EH (cell line): ENCODE measurements around the gene ZNF576.
"Not testable (repeated sequence)": the region's sequence is repeated elsewhere in the genome, so short reads cannot be mapped to it uniquely, and the experiment has no call there.

Experiments
- DNase-seq: peaks from one replicate; pipeline ENCODE4 v3.0.0-alpha.2; 2015; ENCODE audit warnings: low read depth

Gene ZNF576

GRCh38 chr19:43626838-43627237 lies 30.4 kb downstream of the ZNF576 start:
- DNase-seq: no peak

- no peak for DNase-seq
These were observed 32.4 kb downstream of the ZNF576 start for GRCh38 chr19:43628646-43629326.

- no peak for DNase-seq
These were observed 35.1 kb downstream of the ZNF576 start for GRCh38 chr19:43631491-43631890.

- no peak for DNase-seq
These were observed 37.1 kb downstream of the ZNF576 start for GRCh38 chr19:43633520-43633919.

- DNase-seq: no peak
These were observed 37.7 kb downstream of the ZNF576 start for GRCh38 chr19:43634068-43634467.

- no peak for DNase-seq
These were observed 38.1 kb downstream of the ZNF576 start for GRCh38 chr19:43634506-43634871.

- DNase-seq: no peak
These were observed 38.6 kb downstream of the ZNF576 start for GRCh38 chr19:43634872-43635560.

DNA sequence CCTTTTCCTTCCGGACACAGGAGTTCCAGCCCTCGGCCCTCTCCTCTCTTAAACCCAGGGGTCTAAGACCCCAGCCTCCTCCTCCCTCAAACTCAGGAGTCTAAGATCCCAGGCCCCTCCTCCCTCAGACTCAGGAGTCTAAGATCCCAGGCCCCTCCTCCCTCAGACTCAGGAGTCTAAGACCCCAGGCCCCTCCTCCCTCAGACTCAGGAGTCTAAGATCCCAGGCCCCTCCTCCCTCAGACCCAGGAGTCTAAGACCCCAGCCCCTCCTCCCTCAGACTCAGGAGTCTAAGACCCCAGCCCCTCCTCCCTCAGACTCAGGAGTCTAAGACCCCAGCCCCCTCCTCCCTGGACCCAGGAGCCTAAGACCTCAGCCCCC lies 39.2 kb downstream of the ZNF576 start:
- DNase-seq: not testable (repeated sequence)

- DNase-seq: peak; percentile 20
These were observed 39.8 kb downstream of the ZNF576 start for GRCh38 chr19:43636121-43636683.

- no peak for DNase-seq
These were observed 42.0 kb downstream of the ZNF576 start for GRCh38 chr19:43638214-43638994.

GRCh38 chr19:43638995-43639518 lies 42.7 kb downstream of the ZNF576 start:
- DNase-seq: no peak

- DNase-seq: no peak
These were observed 43.4 kb downstream of the ZNF576 start, which contains the start of gene CADM4 for GRCh38 chr19:43639519-43640423. CADM4 (minus strand) TSS chr19:43639850; CDS start chr19:43639790, 60 bp downstream.

DNA sequence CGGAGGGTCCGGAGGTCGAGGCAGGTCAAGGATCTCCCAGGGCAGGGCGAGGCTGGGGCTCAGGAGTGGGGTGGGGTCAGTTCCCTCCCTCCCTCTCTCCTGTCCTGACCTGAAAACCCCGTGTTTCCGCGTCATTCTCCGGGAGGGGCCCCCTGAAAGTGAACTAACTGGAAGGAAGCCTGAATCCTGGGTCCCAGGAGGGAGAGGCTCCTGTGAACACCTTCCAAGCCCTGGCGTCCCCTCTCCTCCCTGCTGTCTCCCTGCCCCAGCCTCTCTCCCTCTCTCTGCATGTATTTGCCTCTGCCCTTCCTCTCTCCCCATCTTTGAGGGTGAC lies 44.0 kb downstream of the ZNF576 start:
- DNase-seq: no peak

- DNase-seq: no peak
These were observed 44.9 kb downstream of the ZNF576 start for GRCh38 chr19:43641333-43641732.

DNA sequence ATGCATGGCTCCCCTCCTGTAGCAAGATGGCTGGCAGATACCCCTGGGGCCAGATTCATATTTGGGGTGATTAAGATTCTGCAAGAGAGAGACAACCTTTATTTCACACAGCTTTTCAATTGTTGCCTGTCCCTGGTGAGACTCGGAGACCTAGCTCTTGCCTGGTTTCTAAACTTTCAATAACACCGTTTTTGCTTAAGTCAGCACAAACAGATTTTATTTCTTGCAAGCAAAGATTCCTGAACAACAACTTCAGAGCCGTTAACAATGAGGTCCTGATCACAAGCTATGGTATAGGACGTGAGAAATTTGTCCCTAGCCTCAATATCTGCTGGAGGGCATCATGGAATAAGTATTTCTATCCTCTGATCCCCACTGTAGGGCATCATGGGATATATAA lies 46.1 kb downstream of the ZNF576 start:
- DNase-seq: no peak

DNA sequence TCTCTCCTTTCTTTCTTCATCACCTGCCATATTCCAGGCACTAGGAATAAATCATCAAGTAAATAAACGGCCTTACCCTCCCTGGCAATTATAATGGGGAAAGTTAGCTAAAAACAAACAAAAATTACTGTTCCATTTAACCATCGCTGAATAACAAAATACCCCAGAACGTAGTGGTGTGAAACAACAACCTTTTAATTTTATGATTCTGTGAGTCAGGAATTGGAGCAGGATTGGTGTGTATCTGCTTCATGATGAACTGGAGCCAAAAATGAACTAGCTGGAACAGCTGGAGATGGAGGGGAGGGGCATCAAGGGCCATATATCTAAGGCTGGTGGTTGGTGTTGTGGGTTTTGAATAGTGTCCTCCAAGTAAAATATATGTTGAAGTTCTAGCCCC lies 46.9 kb downstream of the ZNF576 start:
- no peak for DNase-seq

DNA sequence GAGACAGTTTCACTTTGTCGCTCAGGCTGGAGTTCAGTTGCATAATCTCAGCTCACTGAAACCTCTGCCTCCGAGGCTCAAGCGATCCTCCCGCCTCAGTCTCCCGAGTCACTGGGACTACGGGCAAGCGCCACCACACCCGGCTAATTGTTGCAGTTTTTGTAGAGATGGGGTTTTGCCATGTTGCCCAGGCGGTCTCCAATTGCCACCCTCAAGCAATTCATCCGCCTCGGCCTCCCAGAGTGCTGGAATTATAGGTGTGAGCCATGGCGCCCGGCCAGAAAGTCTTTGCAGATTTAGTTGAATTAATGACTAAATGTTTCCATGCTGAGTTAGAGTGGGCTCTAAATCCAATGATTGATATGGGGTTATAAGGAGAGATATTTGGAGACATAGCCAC lies 47.8 kb downstream of the ZNF576 start:
- no peak for DNase-seq

DNA sequence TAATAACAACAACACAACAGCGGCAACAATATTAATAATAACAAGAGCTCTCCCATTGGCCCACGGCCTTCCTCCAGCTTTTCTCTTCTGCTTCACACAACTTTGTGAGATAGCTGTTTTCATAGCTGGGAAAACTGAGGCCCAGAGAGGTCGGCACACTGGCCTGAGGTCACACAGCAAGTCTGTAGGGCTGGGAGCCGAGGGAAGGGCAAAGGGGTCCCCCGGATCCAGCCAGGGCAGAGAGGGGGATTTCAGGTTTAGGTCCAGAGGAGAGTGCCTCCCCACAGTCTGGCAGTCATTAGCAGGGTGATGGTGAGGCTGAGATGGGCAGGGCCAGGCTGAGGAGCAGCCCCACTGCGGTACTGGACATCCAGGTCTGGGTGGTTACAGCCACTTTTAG lies 52.2 kb downstream of the ZNF576 start:
- DNase-seq: no peak

- DNase-seq: no peak
These were observed 53.1 kb downstream of the ZNF576 start for GRCh38 chr19:43649514-43649913.

DNA sequence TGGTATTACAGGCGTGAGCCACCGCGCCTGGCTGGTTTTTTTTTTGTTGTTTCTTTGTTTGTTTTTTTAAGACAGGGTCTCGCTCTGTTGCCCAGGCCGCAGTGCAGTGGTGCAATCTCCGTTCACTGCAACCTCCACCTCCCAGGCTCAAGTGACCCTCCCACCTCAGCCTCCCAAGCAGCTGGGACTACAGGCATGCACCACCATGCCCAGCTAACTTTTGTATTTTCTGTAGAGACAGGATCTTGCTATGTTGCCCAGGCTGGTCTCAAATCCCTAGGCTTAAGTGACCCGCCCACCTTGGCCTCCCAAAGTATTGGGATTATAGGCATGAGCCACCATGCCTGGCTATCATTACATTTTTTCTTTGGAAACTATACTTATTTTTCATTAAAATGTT lies 53.9 kb downstream of the ZNF576 start:
- not testable (repeated sequence) for DNase-seq
